GM12878 (cell line): ENCODE measurements around the gene TSHZ2. TPM values are rescaled to one million over a fixed set of nuclear protein-coding genes. Genes with fewer than 3 reads are reported as not detected.

ENCODE experiments used
- ATAC-seq: fragments of 200-7000 bp; cut with Tn5 transposase; 3 replicates; pipeline ENCODE4 v1.9.1; 2020; ENCODE audit warnings: mild to moderate bottlenecking, moderate library complexity
- BruUV-seq: library from RNA; stranded (reverse); fragments of 400-500 nt; replicated peaks from 2 replicates; lab custom pipeline; 2021; lab: Mats Ljungman, UMichigan
- CTCF ChIA-PET: fragments of 300-600 bp; sonication (Branson Sonifier 250); formaldehyde crosslinking; extraction: SDS; loops from one replicate; lab custom pipeline; 2021; ENCODE audit warnings: inconsistent platforms; lab: Yijun Ruan, JAX
- POLR2A ChIA-PET: fragments of 350-600 bp; formaldehyde crosslinking; extraction: SDS; loops from one replicate; lab custom pipeline; 2021; ENCODE audit warnings: inconsistent platforms; lab: Charles Lee
- RAD21 ChIA-PET: fragments of 300-600 bp; sonication (Branson Sonifier 250); formaldehyde crosslinking; loops from one replicate; lab custom pipeline; 2023; ENCODE audit warnings: antibody characterized with exemption; ENCODE audit not compliant: unreplicated experiment; lab: Charles Lee
- SMC1A ChIA-PET: fragments of 300-600 bp; sonication (Branson Sonifier 250); formaldehyde crosslinking; loops from one replicate; lab custom pipeline; 2023; ENCODE audit not compliant: unreplicated experiment, uncharacterized antibody; lab: Charles Lee
- DNase-seq: peaks from one replicate; pipeline ENCODE4 v3.0.0-alpha.2; 2011; ENCODE audit warnings: low read depth, low spot score
- FAIRE-seq: peaks from 3 replicates; lab custom pipeline; 2011; peaks lifted over from hg19 to GRCh38; lab: Jason Lieb, UNC
- H2AFZ ChIP-seq: 2 replicates; pipeline ENCODE4 v1.6.0; 2011; ENCODE audit warnings: low read depth, low read length, control low read depth; ENCODE audit not compliant: control insufficient read depth
- H3K27ac ChIP-seq: 2 replicates; pipeline ENCODE4 v1.5.1; 2011; ENCODE audit warnings: control low read depth; ENCODE audit not compliant: control insufficient read depth, insufficient read depth
- H3K27me3 ChIP-seq, 2 experiments: replicated peaks in 1 of 2; 2 replicates each; pipeline versions ENCODE4 v1.6.0 to v1.6.1; 2011; ENCODE audit warnings: low read length in 1 of 2; ENCODE audit not compliant: control insufficient read depth in 2 of 2, insufficient read depth in 2 of 2
- H3K36me3 ChIP-seq, 2 experiments: 2 replicates each; pipeline ENCODE4 v1.5.1; 2011; ENCODE audit warnings: low read length in 1 of 2; ENCODE audit not compliant: control insufficient read depth in 2 of 2, insufficient read depth in 2 of 2
- H3K4me1 ChIP-seq: 2 replicates; pipeline ENCODE4 v1.6.1; 2011; ENCODE audit warnings: mild to moderate bottlenecking, low read length, moderate library complexity, mixed read lengths; ENCODE audit not compliant: control insufficient read depth, insufficient read depth
- H3K4me2 ChIP-seq: 2 replicates; pipeline ENCODE4 v1.6.0; 2011; ENCODE audit warnings: control low read depth; ENCODE audit not compliant: control insufficient read depth, insufficient read depth
- H3K4me3 ChIP-seq: fragments of 200-600 bp; sonication (generic); 2 replicates; pipeline ENCODE4 v1.5.1; 2016
- H3K79me2 ChIP-seq: 2 replicates; pipeline ENCODE4 v1.6.0; 2011; ENCODE audit warnings: low read length; ENCODE audit not compliant: control insufficient read depth, insufficient read depth
- H3K9ac ChIP-seq: 2 replicates; pipeline ENCODE4 v1.8.0; 2011; ENCODE audit warnings: low read length, control low read depth, mixed read lengths; ENCODE audit not compliant: control insufficient read depth, insufficient read depth
- H3K9me3 ChIP-seq: replicated peaks from 3 replicates; pipeline ENCODE4 v1.5.1; 2011; ENCODE audit warnings: mild to moderate bottlenecking, low read length; ENCODE audit not compliant: control insufficient read depth, insufficient read depth
- H4K20me1 ChIP-seq: 2 replicates; pipeline ENCODE4 v1.6.0; 2011; ENCODE audit not compliant: control insufficient read depth, insufficient read depth
- BCLAF1 ChIP-seq: fragments of 450-650 bp; IDR thresholded peaks from 2 replicates; pipeline ENCODE4 v1.6.1; 2017; ENCODE audit warnings: antibody characterized with exemption, mild to moderate bottlenecking, moderate library complexity
- CBX3 ChIP-seq: fragments of 200-600 bp; sonication (generic); IDR thresholded peaks from 2 replicates; pipeline ENCODE4 v1.6.1; 2016; ENCODE audit warnings: low read depth, borderline replicate concordance
- CBX5 ChIP-seq: sonication (generic); IDR thresholded peaks from 2 replicates; pipeline ENCODE4 v1.6.1; 2016; ENCODE audit warnings: low read depth, moderate library complexity, mild to moderate bottlenecking, inconsistent platforms
- CREB1 ChIP-seq: IDR thresholded peaks from 2 replicates; pipeline ENCODE4 v1.6.1; 2012; ENCODE audit warnings: low read depth, mild to moderate bottlenecking, inconsistent platforms
- MEF2B ChIP-seq: fragments of 450-650 bp; IDR thresholded peaks from 2 replicates; pipeline ENCODE4 v1.6.1; 2018; ENCODE audit warnings: mild to moderate bottlenecking, moderate library complexity; ENCODE audit not compliant: partially characterized antibody, poor library complexity, severe bottlenecking
- MTA3 ChIP-seq: IDR thresholded peaks from 2 replicates; pipeline ENCODE4 v1.6.1; 2012; ENCODE audit warnings: low read length, inconsistent platforms, borderline replicate concordance
- MYC ChIP-seq: IDR thresholded peaks from 2 replicates; pipeline ENCODE4 v1.6.1; 2011; ENCODE audit warnings: mild to moderate bottlenecking, low read length, moderate library complexity, inconsistent platforms; ENCODE audit not compliant: insufficient read depth, insufficient replicate concordance, insufficient read length, severe bottlenecking
- NBN ChIP-seq: fragments of 450-650 bp; IDR thresholded peaks from 2 replicates; pipeline ENCODE4 v1.6.1; 2016
- NR2F1 ChIP-seq: fragments of 450-650 bp; conservative IDR thresholded peaks from 2 replicates; pipeline ENCODE4 v1.6.1; 2017; ENCODE audit warnings: mild to moderate bottlenecking
- NRF1 ChIP-seq: conservative IDR thresholded peaks from 2 replicates; pipeline ENCODE4 v1.6.1; 2011; ENCODE audit warnings: mild to moderate bottlenecking, low read depth, low read length, improper control_type of control experiment
- SMARCA5 ChIP-seq: fragments of 450-650 bp; IDR thresholded peaks from 2 replicates; pipeline ENCODE4 v1.6.1; 2017; ENCODE audit warnings: mild to moderate bottlenecking
- TAF1 ChIP-seq: IDR thresholded peaks from 2 replicates; pipeline ENCODE4 v1.6.1; 2011; ENCODE audit warnings: mild to moderate bottlenecking, low read depth, low read length, borderline replicate concordance
- WRNIP1 ChIP-seq: IDR thresholded peaks from 2 replicates; pipeline ENCODE4 v1.6.1; 2011; ENCODE audit warnings: low read depth, low read length, improper control_type of control experiment, borderline replicate concordance
- WGBS: methylation state at CpG from one replicate; pipeline ENCODE4 v1.1.6; 2016; ENCODE audit warnings: low lambda C conversion rate; ENCODE audit not compliant: insufficient replicate concordance, insufficient coverage; ENCODE audit errors: missing lambda C conversion rate; 5-methylcytosine and 5-hydroxymethylcytosine counted together
- in situ Hi-C: fragments of 300-500 bp; cut with MboI; formaldehyde crosslinking; loops from 9 replicates; pipeline ENCODE4 v1.14.3; 2018; ENCODE audit warnings: mixed read lengths
- intact Hi-C: fragments of 100-400 bp; cut with micrococcal nuclease; formaldehyde crosslinking; loops from one replicate; pipeline ENCODE4 v1.14.2; 2022; ENCODE audit not compliant: unreplicated experiment
- polyA plus RNA-seq, 11 experiments: library from polyadenylated mRNA; depleted of rRNA in 4 of 11; unstranded in 6 of 11; stranded (reverse) in 5 of 11; fragments of >200 nt; fragmentation: Nextera tagmentation in 4 of 11; fragmentation: Illumina TruSeq in 1 of 11; extraction: Ambion mirVana in 4 of 11; extraction: Trizol in 1 of 11; gene quantifications; 1 replicate in 1 of 11; 2 replicates in 10 of 11; pipeline versions ENCODE4 v1.2.1 to v1.2.3, GENCODE V29; 2011 to 2016; ENCODE audit warnings: inconsistent platforms in 2 of 11, missing spikeins in 2 of 11, low read depth in 1 of 11
- total RNA-seq, 4 experiments: library from RNA; depleted of rRNA in 3 of 4; stranded (reverse); fragments of >200 nt in 3 of 4; fragmentation: Illumina TruSeq in 1 of 4; extraction: Trizol in 1 of 4; gene quantifications; 2 replicates each; pipeline versions ENCODE4 v1.2.1 to v1.2.3, GENCODE V29; 2013 to 2021

The TSHZ2 gene
- total and polyA plus RNA-seq, 10 of the 15 experiments (the other 5 are each of a cell fraction or from before 2014, with no cell fraction given) = 0.01 to 0.86 (median 0.13) TPM; not detected in 2

- Histone ChIP-seq H3K79me2 (no peaks in the 10 kb centered on the region), H3K27me3 (no peaks in the 10 kb centered on the region), H3K9me3 (no peaks in the 10 kb centered on the region; the same call in 2 of the 3 replicates), H3K4me1 (no peaks in the 10 kb centered on the region), H3K27ac (no peak overlapping the region), H3K36me3 (no peaks in the 10 kb centered on the region), H2AFZ (no peak overlapping the region), H3K9ac (no peak overlapping the region), H3K4me2 (no peak overlapping the region), H3K4me3 (no peak overlapping the region), H4K20me1 (no peaks in the 10 kb centered on the region)
- TF ChIP-seq NR2F1 (no peak), MYC (no peak)
- WGBS = 0% methylated on average over 1 of the region's 1 CpG
- POLR2A ChIA-PET = no interaction called here
- in situ Hi-C loops (no loop called here), intact Hi-C loops (no loop called here)
- FAIRE-seq = no peak
- no peak for ATAC-seq
- CTCF ChIA-PET = no interaction called here
- SMC1A ChIA-PET = no interaction called here
- no peak for DNase-seq
- no TSS peak for BruUV-seq
- RAD21 ChIA-PET = no interaction called here
Measured at GRCh38 chr20:53439046-53439445, 466.9 kb downstream of the TSHZ2 start.

GRCh38 chr20:53439616-53440015 is 467.5 kb downstream of the TSHZ2 start:
- ChIA-PET POLR2A (interaction anchor here (0.6 kb wide), 1 partner anchor 12 kb away, joined by 3 read pairs; no protein-coding TSS in a partner anchor), SMC1A (interaction anchor here (0.7 kb wide), 1 partner anchor 623 kb away, joined by 3 read pairs; no protein-coding TSS in a partner anchor), RAD21 (no interaction called here), CTCF (no interaction called here)
- Histone ChIP-seq H3K36me3 (no peaks in the 10 kb centered on the region), H3K4me3 (no peak overlapping the region), H4K20me1 (no peaks in the 10 kb centered on the region), H2AFZ (no peak overlapping the region), H3K27me3 (no peaks in the 10 kb centered on the region), H3K4me2 (no peak overlapping the region), H3K27ac (no peak overlapping the region), H3K9me3 (no peaks in the 10 kb centered on the region; the same call in 2 of the 3 replicates), H3K9ac (no peak overlapping the region), H3K79me2 (no peaks in the 10 kb centered on the region), H3K4me1 (no peaks in the 10 kb centered on the region)
- intact Hi-C loops (no loop called here), in situ Hi-C loops (no loop called here)
- ATAC-seq = no peak
- WGBS = 45% methylated on average over 2 of the region's 2 CpGs
- no TSS peak for BruUV-seq
- DNase-seq = no peak
- TF ChIP-seq NBN (no peak), MTA3 (no peak), TAF1 (no peak), SMARCA5 (no peak), CREB1 (no peak), WRNIP1 (no peak), BCLAF1 (no peak), NRF1 (no peak), MEF2B (no peak), CBX5 (no peak), CBX3 (no peak)
- no peak for FAIRE-seq
